ENCODE results near the gene ESRRA. TPM values are rescaled to one million over a fixed set of nuclear protein-coding genes. Genes with fewer than 3 reads are reported as not detected.
A peak's percentile ranks its signal among the peaks of the same experiment; 100 is the strongest.

Gene ESRRA
- total RNA-seq, 2 experiments from 2014 or later, result 46.6 to 54.0 TPM

- DNase-seq (no peak), ATAC-seq (no peak)
- Mint-ChIP-seq H3K36me3 (peaks cover 12% of the 10 kb centered on the region), H3K27me3 (no peaks in the 10 kb centered on the region), H3K9me3 (ENCODE audit: low read depth) (no peaks in the 10 kb centered on the region), H3K27ac (no peak overlapping the region), H3K4me3 (no peak overlapping the region), H3K4me1 (peaks cover 21% of the 10 kb centered on the region)
- CTCF ChIA-PET, result interaction anchor here (1.2 to 15.2 kb wide), 6 partner anchors 10 to 280 kb away, joined by 3 to 188 read pairs (median 6); partner anchors contain the start of genes CATSPERZ, ESRRA and PLCB3
These were observed 23.2 kb upstream of the ESRRA start for GRCh38 chr11:64281957-64282770.

- Mint-ChIP-seq H3K9me3 (ENCODE audit: low read depth) (no peaks in the 10 kb centered on the region), H3K36me3 (peaks cover 11% of the 10 kb centered on the region), H3K4me1 (peaks cover 18% of the 10 kb centered on the region), H3K27ac (peak overlapping the region; percentile 33), H3K4me3 (no peak overlapping the region), H3K27me3 (no peaks in the 10 kb centered on the region)
- CTCF ChIA-PET, result interaction anchor here (1.2 to 15.2 kb wide), 8 partner anchors 11 to 281 kb away, joined by 3 to 188 read pairs (median 4); partner anchors contain the start of genes CATSPERZ, ESRRA, PLCB3 and PRDX5
- no peak for ATAC-seq
- no peak for DNase-seq
These were observed 22.2 kb upstream of the ESRRA start for GRCh38 chr11:64283092-64283491.

DNA sequence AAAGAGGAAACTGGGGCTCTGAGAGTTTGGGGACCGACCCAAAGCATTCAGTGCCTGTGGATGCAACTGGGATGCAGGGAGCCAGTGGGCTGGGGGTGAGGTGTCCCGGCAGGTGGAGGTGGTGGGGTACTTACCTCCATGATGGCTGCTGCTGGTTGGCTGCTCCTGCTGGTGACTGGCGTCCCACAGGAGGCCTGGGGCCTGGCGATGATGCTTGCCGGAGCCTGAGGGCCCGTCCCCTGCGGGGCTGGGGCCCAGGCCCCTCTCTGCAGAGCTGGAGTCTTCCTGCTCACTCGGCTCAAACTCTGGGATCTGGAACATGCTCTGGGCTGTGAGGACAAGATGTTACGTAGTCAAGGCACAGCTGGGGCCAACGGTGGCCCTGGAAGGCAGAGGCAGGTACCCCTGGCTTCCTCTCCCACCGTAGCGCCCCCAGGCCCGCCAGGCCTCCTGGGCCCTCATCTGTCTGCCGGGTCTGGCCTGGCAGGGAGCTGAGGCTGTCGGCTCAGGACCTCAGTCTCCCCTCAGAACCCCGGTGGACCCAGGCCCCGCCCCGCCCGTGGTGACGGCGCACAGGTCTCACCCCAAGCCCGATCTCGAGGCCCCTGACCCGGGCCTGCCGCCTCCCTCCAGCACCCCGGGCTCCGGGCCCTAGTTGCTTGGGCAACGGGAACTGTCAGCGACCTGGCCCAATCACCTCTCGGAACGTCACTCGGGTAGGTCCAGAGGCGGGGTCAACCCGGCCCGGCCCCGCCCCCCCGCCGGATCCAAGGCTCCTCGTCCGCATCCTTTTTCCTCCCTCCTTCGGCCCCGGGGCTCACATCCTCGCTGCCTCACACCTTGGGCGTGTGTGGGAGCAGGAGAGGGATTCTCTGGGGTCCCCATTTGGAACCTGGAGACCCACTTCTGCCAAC, 21.0 kb upstream of the ESRRA start, which contains the start of gene BAD:
BAD (minus strand) TSS at position 618 of the 914 bp plus-strand sequence; CDS start at position 321, 297 bp downstream.
- DNase-seq, result peak; percentile 96
- ATAC-seq, result peak; percentile 85
- Mint-ChIP-seq H3K9me3 (ENCODE audit: low read depth) (no peaks in the 10 kb centered on the region), H3K36me3 (peaks cover 8% of the 10 kb centered on the region), H3K4me1 (peaks cover 18% of the 10 kb centered on the region), H3K4me3 (peak within 1 kb of the TSS; percentile 79), H3K27me3 (no peaks in the 10 kb centered on the region), H3K27ac (peak within 1 kb of the TSS; percentile 89)
- CTCF ChIA-PET, result interaction anchor here (1.1 to 15.2 kb wide), 10 partner anchors 12 to 284 kb away, joined by 3 to 188 read pairs (median 8); partner anchors contain the start of genes CATSPERZ, ESRRA, FERMT3 and PLCB3

DNA sequence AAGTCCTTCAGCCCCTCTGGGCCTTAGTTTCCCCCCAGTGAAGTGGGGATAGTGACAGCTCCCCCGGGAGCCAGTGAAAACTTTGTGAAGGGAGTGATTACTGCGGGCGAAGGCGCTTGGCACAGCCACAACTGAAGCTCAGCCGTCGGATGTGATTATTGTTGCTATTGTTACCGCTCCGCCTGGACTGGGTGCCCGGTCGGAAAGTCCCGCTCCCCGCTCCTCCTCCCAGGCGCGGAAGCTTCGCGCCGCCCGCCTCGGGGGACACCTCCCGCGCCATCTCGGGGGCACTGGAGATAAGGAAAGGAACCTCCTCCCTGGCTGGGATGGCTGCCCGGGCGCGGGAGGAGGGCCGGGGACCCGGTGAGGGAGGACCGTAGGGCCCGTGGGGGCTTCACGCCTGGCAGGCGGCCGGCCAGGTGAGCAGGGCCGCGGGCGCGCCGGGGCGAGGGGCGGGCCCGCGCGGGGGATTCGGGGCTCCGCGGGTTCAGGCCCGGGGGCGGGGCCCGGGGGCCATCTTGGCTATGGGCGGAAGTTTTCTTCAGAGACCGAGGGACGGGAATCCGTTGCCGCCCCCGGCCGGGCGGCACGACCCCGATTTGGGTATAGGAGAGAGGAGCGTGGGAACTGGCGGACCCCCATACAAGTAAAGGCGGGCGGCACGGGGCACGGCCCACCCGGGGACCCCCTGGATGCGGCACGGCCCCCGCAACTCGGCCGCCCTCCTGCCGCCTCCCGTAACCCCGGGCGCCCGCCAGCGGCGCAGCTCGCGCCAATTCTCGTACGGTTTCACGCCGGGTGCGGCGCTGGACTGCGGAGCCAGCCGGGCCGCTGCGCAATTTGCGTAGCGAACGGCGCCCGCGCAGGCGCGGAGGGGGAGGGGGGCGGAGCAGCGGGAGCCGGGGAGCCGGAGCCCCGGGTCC, 20.1 kb upstream of the ESRRA start, which contains the start of gene GPR137:
GPR137 (plus strand) TSS at position 887 of the 923 bp plus-strand sequence. CDS start 677 bp downstream, outside the sequence.
- CTCF ChIA-PET, result interaction anchor here (1.1 to 15.2 kb wide), 9 partner anchors 13 to 285 kb away, joined by 3 to 188 read pairs (median 10); partner anchors contain the start of genes CATSPERZ, ESRRA, FERMT3 and PLCB3
- Mint-ChIP-seq H3K36me3 (peaks cover 8% of the 10 kb centered on the region), H3K27ac (peak within 1 kb of the TSS; percentile 89), H3K4me3 (peak within 1 kb of the TSS; percentile 79), H3K27me3 (peaks cover 1% of the 10 kb centered on the region), H3K9me3 (ENCODE audit: low read depth) (no peaks in the 10 kb centered on the region), H3K4me1 (peaks cover 18% of the 10 kb centered on the region)
- ATAC-seq, result peak; percentile 69
- DNase-seq, result peak; percentile 91

DNA sequence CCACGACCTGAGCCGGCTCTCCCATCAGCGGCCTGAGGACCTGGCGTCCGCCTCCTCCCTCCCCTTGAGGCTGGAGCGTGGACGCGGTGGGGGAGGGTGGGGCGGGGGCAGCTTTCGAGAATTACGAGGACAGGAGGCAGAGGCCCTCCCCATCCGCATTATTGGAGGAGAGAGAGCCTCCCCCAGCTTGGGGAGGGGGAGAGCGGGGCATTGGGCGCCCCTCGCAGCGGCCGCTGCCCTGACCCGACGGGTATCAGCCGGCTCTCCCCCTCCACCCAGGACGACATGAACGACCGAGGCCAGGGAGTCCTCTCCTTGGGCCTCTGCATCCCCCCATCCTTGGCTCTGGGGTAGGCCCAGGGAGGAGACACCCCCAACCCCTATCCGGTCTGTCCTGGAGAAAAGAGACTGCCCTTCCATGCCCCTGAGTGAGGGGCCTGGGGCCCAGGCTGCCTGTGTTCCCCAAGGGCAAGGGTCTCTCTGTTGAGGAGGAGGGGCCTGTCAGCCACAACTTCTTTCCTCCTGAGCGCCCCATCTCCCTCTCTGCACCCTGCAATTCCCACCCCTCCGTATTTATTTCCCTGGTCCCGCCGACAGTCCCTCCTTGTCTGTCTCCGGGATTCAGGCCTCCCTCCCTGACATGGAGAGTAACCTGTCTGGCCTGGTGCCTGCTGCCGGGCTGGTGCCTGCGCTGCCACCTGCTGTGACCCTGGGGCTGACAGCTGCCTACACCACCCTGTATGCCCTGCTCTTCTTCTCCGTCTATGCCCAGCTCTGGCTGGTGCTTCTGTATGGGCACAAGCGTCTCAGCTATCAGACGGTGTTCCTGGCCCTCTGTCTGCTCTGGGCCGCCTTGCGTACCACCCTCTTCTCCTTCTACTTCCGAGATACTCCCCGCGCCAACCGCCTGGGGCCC, 19.2 kb upstream of the ESRRA start:
- CTCF ChIA-PET, result interaction anchor here (0.5 to 15.2 kb wide), 8 partner anchors 10 to 82 kb away, joined by 3 to 188 read pairs (median 9); partner anchors contain the start of genes CATSPERZ, ESRRA, FERMT3 and PLCB3
- H3K27me3 Mint-ChIP-seq, result peaks cover 10% of the 10 kb centered on the region
- DNase-seq (peak; percentile 58), ATAC-seq (no peak)
- no peaks in the 10 kb centered on the region for H3K9me3 Mint-ChIP-seq (ENCODE audit: low read depth)
- H3K36me3 Mint-ChIP-seq, result peaks cover 7% of the 10 kb centered on the region
- peaks cover 19% of the 10 kb centered on the region for H3K4me1 Mint-ChIP-seq
- H3K27ac Mint-ChIP-seq, result peak overlapping the region; percentile 67
- H3K4me3 Mint-ChIP-seq, result peak overlapping the region; percentile 79

DNA sequence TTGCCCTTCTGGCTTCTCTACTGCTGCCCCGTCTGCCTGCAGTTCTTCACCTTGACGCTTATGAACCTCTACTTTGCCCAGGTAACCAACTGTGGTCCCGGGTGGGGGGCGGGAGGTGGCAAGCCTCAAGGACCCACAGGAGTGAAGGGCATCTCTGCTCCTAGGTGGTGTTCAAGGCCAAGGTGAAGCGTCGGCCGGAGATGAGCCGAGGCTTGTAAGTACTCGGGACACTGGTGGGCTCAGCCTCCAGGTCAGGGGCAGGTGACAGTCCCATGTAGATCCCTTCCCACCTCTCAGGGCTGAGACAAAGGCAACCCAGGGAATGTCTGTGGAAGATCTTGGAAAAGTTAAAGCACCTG, 18.5 kb upstream of the ESRRA start:
- no peak for DNase-seq
- CTCF ChIA-PET, result interaction anchor here (1.0 to 15.2 kb wide), 4 partner anchors 10 to 21 kb away, joined by 3 to 188 read pairs (median 6); partner anchors contain the start of genes CATSPERZ and ESRRA
- H3K27ac Mint-ChIP-seq, result peak overlapping the region; percentile 67
- ATAC-seq, result no peak
- peaks cover 18% of the 10 kb centered on the region for H3K4me1 Mint-ChIP-seq
- H3K27me3 Mint-ChIP-seq, result peaks cover 11% of the 10 kb centered on the region
- H3K4me3 Mint-ChIP-seq, result peak overlapping the region; percentile 79
- no peaks in the 10 kb centered on the region for H3K9me3 Mint-ChIP-seq (ENCODE audit: low read depth)
- peaks cover 3% of the 10 kb centered on the region for H3K36me3 Mint-ChIP-seq

DNA sequence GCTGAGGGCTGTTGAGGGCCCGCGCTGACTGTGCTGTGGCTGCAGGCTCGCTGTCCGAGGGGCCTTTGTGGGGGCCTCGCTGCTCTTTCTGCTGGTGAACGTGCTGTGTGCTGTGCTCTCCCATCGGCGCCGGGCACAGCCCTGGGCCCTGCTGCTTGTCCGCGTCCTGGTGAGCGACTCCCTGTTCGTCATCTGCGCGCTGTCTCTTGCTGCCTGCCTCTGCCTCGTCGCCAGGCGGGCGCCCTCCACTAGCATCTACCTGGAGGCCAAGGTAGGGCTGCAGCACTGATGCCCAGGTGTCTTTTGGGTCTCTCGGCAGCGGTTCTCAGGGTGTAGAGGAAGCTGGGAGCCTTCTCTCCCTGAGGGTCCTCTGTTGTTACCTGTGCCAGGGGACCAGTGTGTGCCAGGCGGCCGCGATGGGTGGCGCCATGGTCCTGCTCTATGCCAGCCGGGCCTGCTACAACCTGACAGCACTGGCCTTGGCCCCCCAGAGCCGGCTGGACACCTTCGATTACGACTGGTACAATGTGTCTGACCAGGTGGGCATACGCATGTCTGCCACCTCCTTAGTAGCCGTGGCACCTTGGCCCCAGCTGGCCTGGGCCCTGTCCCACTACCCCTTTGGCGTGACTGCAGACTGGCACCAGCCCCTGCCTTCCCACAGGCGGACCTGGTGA, 17.5 kb upstream of the ESRRA start:
- Mint-ChIP-seq H3K4me3 (no peak overlapping the region), H3K4me1 (peaks cover 18% of the 10 kb centered on the region), H3K27me3 (peaks cover 17% of the 10 kb centered on the region), H3K27ac (no peak overlapping the region), H3K9me3 (ENCODE audit: low read depth) (no peaks in the 10 kb centered on the region), H3K36me3 (peaks cover 3% of the 10 kb centered on the region)
- no peak for ATAC-seq
- CTCF ChIA-PET, result interaction anchor here (1.0 to 15.2 kb wide), 2 partner anchors 15 to 22 kb away, joined by 3 to 188 read pairs; partner anchors contain the start of genes CATSPERZ and ESRRA
- no peak for DNase-seq

DNA sequence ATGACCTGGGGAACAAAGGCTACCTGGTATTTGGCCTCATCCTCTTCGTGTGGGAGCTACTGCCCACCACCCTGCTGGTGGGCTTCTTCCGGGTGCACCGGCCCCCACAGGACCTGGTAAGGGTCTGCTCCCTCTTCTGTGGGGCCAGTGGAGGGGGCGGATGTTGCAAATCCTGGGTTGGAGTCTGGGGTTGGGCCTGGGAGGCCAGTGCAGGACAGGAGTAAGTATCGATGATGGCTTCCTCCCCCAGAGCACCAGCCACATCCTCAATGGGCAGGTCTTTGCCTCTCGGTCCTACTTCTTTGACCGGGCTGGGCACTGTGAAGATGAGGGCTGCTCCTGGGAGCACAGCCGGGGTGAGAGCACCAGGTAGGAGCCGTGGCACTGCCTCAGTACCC, 17.0 kb upstream of the ESRRA start:
- DNase-seq (no peak), ATAC-seq (no peak)
- H3K4me1 Mint-ChIP-seq, result peaks cover 12% of the 10 kb centered on the region
- no peaks in the 10 kb centered on the region for H3K9me3 Mint-ChIP-seq (ENCODE audit: low read depth)
- no peaks in the 10 kb centered on the region for H3K36me3 Mint-ChIP-seq
- no peak overlapping the region for H3K4me3 Mint-ChIP-seq
- CTCF ChIA-PET, result interaction anchor here (1.9 to 15.2 kb wide), 2 partner anchors 15 to 44 kb away, joined by 5 to 188 read pairs; partner anchors contain the start of genes CATSPERZ and ESRRA
- H3K27ac Mint-ChIP-seq, result no peak overlapping the region
- peaks cover 22% of the 10 kb centered on the region for H3K27me3 Mint-ChIP-seq

- ATAC-seq, result no peak
- no peak for DNase-seq
- Mint-ChIP-seq H3K4me1 (peaks cover 10% of the 10 kb centered on the region), H3K27ac (no peak overlapping the region), H3K9me3 (ENCODE audit: low read depth) (no peaks in the 10 kb centered on the region), H3K4me3 (no peak overlapping the region), H3K36me3 (no peaks in the 10 kb centered on the region), H3K27me3 (peaks cover 29% of the 10 kb centered on the region)
- CTCF ChIA-PET, result interaction anchor here (1.9 to 15.2 kb wide), 2 partner anchors 14 to 43 kb away, joined by 5 to 188 read pairs; partner anchors contain the start of genes CATSPERZ and ESRRA
These were observed 16.2 kb upstream of the ESRRA start for GRCh38 chr11:64289002-64289564.

DNA sequence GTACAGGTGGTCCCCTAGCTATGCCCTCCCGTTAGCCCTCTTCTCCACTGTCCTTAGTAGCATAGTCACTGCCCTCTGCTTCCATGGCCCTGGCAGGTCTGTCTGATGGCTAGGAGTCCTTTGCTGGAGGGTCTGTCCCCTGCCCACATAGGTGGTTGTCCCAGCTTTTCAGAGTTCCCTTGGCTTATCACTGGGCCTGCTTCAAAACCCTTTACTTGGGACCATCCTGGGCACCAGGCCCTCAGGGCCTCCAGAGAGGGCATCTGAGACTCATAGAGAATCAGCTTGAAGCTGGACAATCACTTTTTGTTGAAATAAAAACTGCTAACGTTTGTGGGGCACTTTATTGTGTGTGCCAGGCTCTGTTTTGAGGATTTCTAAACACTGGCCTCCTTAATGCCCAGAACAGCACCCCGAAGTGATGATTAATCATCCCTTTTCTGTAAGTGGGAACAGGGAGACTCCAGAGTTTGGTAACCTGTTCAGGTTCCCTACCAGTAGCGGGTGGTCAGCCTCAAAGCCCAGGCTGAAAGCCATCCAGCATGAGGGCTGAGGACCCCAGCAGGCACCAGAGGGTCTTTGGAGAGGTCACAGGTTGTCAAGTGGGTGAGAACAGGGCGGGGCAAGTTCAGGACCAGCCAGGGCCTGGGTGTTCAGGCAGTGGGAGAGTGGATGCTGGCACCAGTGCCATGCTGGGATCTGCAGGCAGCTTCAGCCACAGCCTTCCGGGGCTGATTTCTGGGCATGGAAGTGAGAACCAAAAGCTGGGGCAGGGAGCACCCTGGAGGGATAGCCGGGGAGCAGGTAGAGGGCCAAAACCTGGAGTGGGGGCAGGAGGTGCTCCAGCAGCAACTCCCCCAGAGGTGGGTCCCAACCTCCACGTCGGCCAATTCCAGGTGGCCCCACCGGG, 14.7 kb upstream of the ESRRA start:
- H3K4me3 Mint-ChIP-seq, result no peak overlapping the region
- ATAC-seq (no peak), DNase-seq (no peak)
- no peak overlapping the region for H3K27ac Mint-ChIP-seq
- peaks cover 42% of the 10 kb centered on the region for H3K27me3 Mint-ChIP-seq
- peaks cover 8% of the 10 kb centered on the region for H3K4me1 Mint-ChIP-seq
- no peaks in the 10 kb centered on the region for H3K36me3 Mint-ChIP-seq
- H3K9me3 Mint-ChIP-seq (ENCODE audit: low read depth), result no peaks in the 10 kb centered on the region
- CTCF ChIA-PET, result interaction anchor here (1.9 to 15.2 kb wide), 2 partner anchors 12 to 41 kb away, joined by 5 to 188 read pairs; partner anchors contain the start of genes CATSPERZ and ESRRA
